ENCODE measurements around the gene TMEM53. TPM values are rescaled to one million over a fixed set of nuclear protein-coding genes. Genes with fewer than 3 reads are reported as not detected.

TMEM53 gene
- total RNA-seq, 1 experiment from 2014 or later: 10.9 TPM

GRCh38 chr1:44653107-44653964 is 20.9 kb downstream of the TMEM53 start:
- intact Hi-C loops (cut with micrococcal nuclease; ENCODE audit: unreplicated experiment): loop anchor here (1.0 to 2.0 kb wide), 2 partner anchors 44 to 437 kb away; no protein-coding TSS in a partner anchor
- Mint-ChIP-seq H3K27ac (ENCODE audit: unreplicated experiment) (no peak overlapping the region), H3K4me3 (ENCODE audit: low read depth, unreplicated experiment) (no peak overlapping the region), H3K4me1 (ENCODE audit: low read depth, unreplicated experiment) (no peaks in the 10 kb centered on the region), H3K27me3 (ENCODE audit: unreplicated experiment) (no peaks in the 10 kb centered on the region), H3K9me3 (ENCODE audit: low read depth, unreplicated experiment) (no peaks in the 10 kb centered on the region), H3K36me3 (ENCODE audit: insufficient read depth, unreplicated experiment) (peaks cover 9% of the 10 kb centered on the region)
- no peak for TF ChIP-seq CTCF (IDR thresholded peaks at IDR 0.05; ENCODE audit: unreplicated experiment)
- CTCF ChIA-PET: interaction anchor here (0.6 to 1.5 kb wide), 8 partner anchors 8 to 275 kb away, joined by 3 to 12 read pairs (median 4); partner anchors contain the start of genes ARMH1 and TMEM53
- DNase-seq: no peak
- no TSS peak for BruUV-seq (replicated peaks)

- H3K27me3 Mint-ChIP-seq (ENCODE audit: unreplicated experiment): no peaks in the 10 kb centered on the region
- CTCF ChIA-PET: interaction anchor here (0.6 to 1.5 kb wide), 9 partner anchors 8 to 435 kb away, joined by 3 to 12 read pairs (median 4); partner anchors contain the start of genes ARMH1 and TMEM53
- no peaks in the 10 kb centered on the region for H3K9me3 Mint-ChIP-seq (ENCODE audit: low read depth, unreplicated experiment)
- H3K27ac Mint-ChIP-seq (ENCODE audit: unreplicated experiment): no peak overlapping the region
- TF ChIP-seq CTCF (IDR thresholded peaks at IDR 0.05; ENCODE audit: unreplicated experiment): peak; percentile 90
- H3K36me3 Mint-ChIP-seq (ENCODE audit: insufficient read depth, unreplicated experiment): peaks cover 13% of the 10 kb centered on the region
- intact Hi-C loops (cut with micrococcal nuclease; ENCODE audit: unreplicated experiment): loop anchor here (1.0 to 2.0 kb wide), 2 partner anchors 43 to 436 kb away; no protein-coding TSS in a partner anchor
- DNase-seq: peak; percentile 80
- no TSS peak for BruUV-seq (replicated peaks)
- no peak overlapping the region for H3K4me3 Mint-ChIP-seq (ENCODE audit: low read depth, unreplicated experiment)
- H3K4me1 Mint-ChIP-seq (ENCODE audit: low read depth, unreplicated experiment): no peaks in the 10 kb centered on the region
These were observed 21.7 kb downstream of the TMEM53 start for GRCh38 chr1:44652445-44653106.

- H3K9me3 Mint-ChIP-seq (ENCODE audit: low read depth, unreplicated experiment): no peaks in the 10 kb centered on the region
- no peak for TF ChIP-seq CTCF (IDR thresholded peaks at IDR 0.05; ENCODE audit: unreplicated experiment)
- no peaks in the 10 kb centered on the region for H3K27me3 Mint-ChIP-seq (ENCODE audit: unreplicated experiment)
- TSS peak; percentile 77 for BruUV-seq (replicated peaks)
- no peak for DNase-seq
- no peaks in the 10 kb centered on the region for H3K4me1 Mint-ChIP-seq (ENCODE audit: low read depth, unreplicated experiment)
- H3K27ac Mint-ChIP-seq (ENCODE audit: unreplicated experiment): no peak overlapping the region
- CTCF ChIA-PET: interaction anchor here (0.7 kb wide), 1 partner anchor 1101 kb away, joined by 5 read pairs; no protein-coding TSS in a partner anchor
- intact Hi-C loops (cut with micrococcal nuclease; ENCODE audit: unreplicated experiment): no loop called here
- H3K4me3 Mint-ChIP-seq (ENCODE audit: low read depth, unreplicated experiment): no peak overlapping the region
- H3K36me3 Mint-ChIP-seq (ENCODE audit: insufficient read depth, unreplicated experiment): peaks cover 13% of the 10 kb centered on the region
These were observed 23.2 kb downstream of the TMEM53 start for GRCh38 chr1:44651069-44651468.

GRCh38 chr1:44650159-44650831 is 24.0 kb downstream of the TMEM53 start:
- no peaks in the 10 kb centered on the region for H3K27me3 Mint-ChIP-seq (ENCODE audit: unreplicated experiment)
- TF ChIP-seq CTCF (IDR thresholded peaks at IDR 0.05; ENCODE audit: unreplicated experiment): no peak
- no peak overlapping the region for H3K4me3 Mint-ChIP-seq (ENCODE audit: low read depth, unreplicated experiment)
- CTCF ChIA-PET: no interaction called here
- no peak overlapping the region for H3K27ac Mint-ChIP-seq (ENCODE audit: unreplicated experiment)
- no TSS peak for BruUV-seq (replicated peaks)
- H3K9me3 Mint-ChIP-seq (ENCODE audit: low read depth, unreplicated experiment): no peaks in the 10 kb centered on the region
- H3K4me1 Mint-ChIP-seq (ENCODE audit: low read depth, unreplicated experiment): no peaks in the 10 kb centered on the region
- DNase-seq: no peak
- intact Hi-C loops (cut with micrococcal nuclease; ENCODE audit: unreplicated experiment): no loop called here
- H3K36me3 Mint-ChIP-seq (ENCODE audit: insufficient read depth, unreplicated experiment): peaks cover 16% of the 10 kb centered on the region

Measured in Calu3 (cell line).